Measurements from ENCODE around the gene ADCK1.

Gene ADCK1

DNA sequence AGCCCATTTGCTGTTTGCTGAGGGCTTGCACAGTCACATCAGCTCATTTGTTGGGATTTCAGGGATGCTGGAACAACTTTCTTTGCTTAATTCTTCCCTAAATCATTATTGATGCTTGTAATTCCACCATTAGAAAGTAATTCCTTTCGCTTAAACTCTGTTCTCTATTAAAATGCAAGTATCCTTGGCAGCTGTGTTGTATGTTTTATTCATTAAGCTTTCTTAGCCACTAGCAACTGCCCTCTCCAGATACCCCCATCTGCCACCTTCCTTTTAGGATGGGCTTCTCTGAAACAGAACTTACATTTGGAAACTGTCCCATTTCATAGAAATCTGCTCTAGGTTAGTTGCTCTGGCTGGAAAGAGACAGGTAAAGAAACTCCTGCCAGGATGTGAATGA lies 43.7 kb downstream of the ADCK1 start:
- no peak overlapping the region for H2BK120ac ChIP-seq (ENCODE audit: insufficient read depth, low read length, poor library complexity)
- no peak overlapping the region for H3K4me3 ChIP-seq (ENCODE audit: low read depth, low read length)
- no peak overlapping the region for H4K12ac ChIP-seq (ENCODE audit: low read depth, low read length)
- no peaks in the 10 kb centered on the region for H3K79me2 ChIP-seq (ENCODE audit: control insufficient read depth, insufficient read depth, low read length, poor library complexity)
- H2AFZ ChIP-seq (ENCODE audit: insufficient read depth, low read length, poor library complexity) = no peak overlapping the region
- H2BK5ac ChIP-seq (ENCODE audit: low read depth, low read length, poor library complexity) = no peak overlapping the region
- H3K23ac ChIP-seq (ENCODE audit: low read length) = no peak overlapping the region
- no peaks in the 10 kb centered on the region for H3K4me1 ChIP-seq (ENCODE audit: control insufficient read depth in 1 of 2, insufficient read depth in 2 of 2, low read length in 2 of 2)
- no peaks in the 10 kb centered on the region for H3K79me1 ChIP-seq (ENCODE audit: low read length)
- no peak overlapping the region for H3K4ac ChIP-seq (ENCODE audit: low read depth, low read length)
- H4K91ac ChIP-seq (ENCODE audit: low read depth, low read length) = no peak overlapping the region
- peaks cover 2% of the 10 kb centered on the region for H3K9me3 ChIP-seq (ENCODE audit: insufficient read depth, low read depth, low read length)
- H3K4me2 ChIP-seq (ENCODE audit: low read length) = no peak overlapping the region
- H4K8ac ChIP-seq (ENCODE audit: low read depth, low read length) = no peak overlapping the region
- WGBS (ENCODE audit: extremely low coverage, insufficient coverage, insufficient read length) = no CpG with 5 or more reads among the region's 1 CpG
- no peaks in the 10 kb centered on the region for H3K27me3 ChIP-seq (ENCODE audit: insufficient read depth, low read length)
- no peaks in the 10 kb centered on the region for H3K36me3 ChIP-seq (ENCODE audit: control insufficient read depth in 1 of 2, insufficient read depth in 2 of 2, low read length in 2 of 2)
- H3K14ac ChIP-seq (ENCODE audit: low read length) = no peak overlapping the region
- H3K27ac ChIP-seq (ENCODE audit: low read depth, low read length) = no peak overlapping the region
- H3K18ac ChIP-seq (ENCODE audit: low read length) = no peak overlapping the region
- H2AK5ac ChIP-seq (ENCODE audit: low read length) = no peak overlapping the region
- DNase-seq = no peak
- H2BK12ac ChIP-seq (ENCODE audit: low read length) = no peak overlapping the region
- H3K9ac ChIP-seq (ENCODE audit: low read length) = no peak overlapping the region

DNA sequence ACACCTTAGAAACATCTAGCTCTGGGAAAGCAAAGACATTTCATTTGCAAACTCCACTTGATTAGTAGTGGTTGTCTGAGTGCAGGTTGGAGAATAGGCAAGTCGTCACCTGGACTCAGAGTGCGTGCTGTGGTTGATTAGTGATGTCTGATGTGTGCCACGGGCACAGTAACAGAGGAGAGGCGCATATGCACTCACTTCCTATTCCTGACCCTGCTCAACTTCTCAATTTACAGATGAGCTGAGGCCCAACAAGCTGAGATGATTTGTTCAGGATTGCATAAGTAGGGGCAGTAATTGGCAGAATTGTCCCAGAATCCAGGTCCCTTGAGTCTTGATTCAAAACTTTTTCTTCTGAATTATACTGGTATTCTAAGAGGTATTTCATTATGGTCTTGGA lies 44.9 kb downstream of the ADCK1 start:
- Histone ChIP-seq H2BK120ac (ENCODE audit: insufficient read depth, low read length, poor library complexity) (no peak overlapping the region), H3K27ac (ENCODE audit: low read depth, low read length) (no peak overlapping the region), H3K9me3 (ENCODE audit: insufficient read depth, low read depth, low read length) (peaks cover 2% of the 10 kb centered on the region), H3K4me1 (ENCODE audit: control insufficient read depth in 1 of 2, insufficient read depth in 2 of 2, low read length in 2 of 2) (no peaks in the 10 kb centered on the region), H3K14ac (ENCODE audit: low read length) (no peak overlapping the region), H3K23ac (ENCODE audit: low read length) (no peak overlapping the region), H2AFZ (ENCODE audit: insufficient read depth, low read length, poor library complexity) (no peak overlapping the region), H3K4ac (ENCODE audit: low read depth, low read length) (no peak overlapping the region), H2BK5ac (ENCODE audit: low read depth, low read length, poor library complexity) (no peak overlapping the region), H4K91ac (ENCODE audit: low read depth, low read length) (no peak overlapping the region), H3K9ac (ENCODE audit: low read length) (no peak overlapping the region), H2BK12ac (ENCODE audit: low read length) (no peak overlapping the region), H3K27me3 (ENCODE audit: insufficient read depth, low read length) (no peaks in the 10 kb centered on the region), H3K79me2 (ENCODE audit: control insufficient read depth, insufficient read depth, low read length, poor library complexity) (no peaks in the 10 kb centered on the region), H2AK5ac (ENCODE audit: low read length) (no peak overlapping the region), H4K12ac (ENCODE audit: low read depth, low read length) (no peak overlapping the region), H3K36me3 (ENCODE audit: control insufficient read depth in 1 of 2, insufficient read depth in 2 of 2, low read length in 2 of 2) (no peaks in the 10 kb centered on the region), H3K79me1 (ENCODE audit: low read length) (no peaks in the 10 kb centered on the region), H3K18ac (ENCODE audit: low read length) (no peak overlapping the region), H3K4me3 (ENCODE audit: low read depth, low read length) (no peak overlapping the region), H3K4me2 (ENCODE audit: low read length) (no peak overlapping the region), H4K8ac (ENCODE audit: low read depth, low read length) (no peak overlapping the region)
- DNase-seq = no peak
- no CpG with 5 or more reads among the region's 4 CpGs for WGBS (ENCODE audit: extremely low coverage, insufficient coverage, insufficient read length)

DNA sequence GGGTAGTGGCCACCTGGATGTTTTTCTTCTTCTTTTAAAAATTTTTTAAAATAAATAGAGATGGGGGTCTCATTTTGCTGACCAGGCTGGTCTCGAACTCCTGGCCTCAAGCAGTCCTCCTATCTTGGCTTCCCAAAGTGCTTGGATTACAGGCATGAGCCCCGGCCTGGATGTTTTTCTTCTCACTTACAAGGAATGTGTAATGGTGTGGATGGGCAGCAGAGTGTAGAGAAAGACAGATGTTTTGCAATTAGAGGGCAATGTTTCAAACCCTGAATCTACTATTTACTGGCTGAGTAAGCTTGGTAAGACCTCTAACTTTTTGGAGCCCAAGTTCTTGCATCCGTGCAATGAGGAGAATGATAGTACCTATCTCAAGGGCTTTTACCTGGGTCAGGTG lies 48.1 kb downstream of the ADCK1 start:
- H3K18ac ChIP-seq (ENCODE audit: low read length) = no peak overlapping the region
- no peak overlapping the region for H3K27ac ChIP-seq (ENCODE audit: low read depth, low read length)
- H2BK120ac ChIP-seq (ENCODE audit: insufficient read depth, low read length, poor library complexity) = no peak overlapping the region
- no peak overlapping the region for H2BK12ac ChIP-seq (ENCODE audit: low read length)
- H3K27me3 ChIP-seq (ENCODE audit: insufficient read depth, low read length) = no peaks in the 10 kb centered on the region
- H3K79me1 ChIP-seq (ENCODE audit: low read length) = no peaks in the 10 kb centered on the region
- H3K23ac ChIP-seq (ENCODE audit: low read length) = no peak overlapping the region
- no peak overlapping the region for H2AK5ac ChIP-seq (ENCODE audit: low read length)
- no peaks in the 10 kb centered on the region for H3K36me3 ChIP-seq (ENCODE audit: control insufficient read depth in 1 of 2, insufficient read depth in 2 of 2, low read length in 2 of 2)
- H3K9me3 ChIP-seq (ENCODE audit: insufficient read depth, low read depth, low read length) = no peaks in the 10 kb centered on the region
- no peak overlapping the region for H4K8ac ChIP-seq (ENCODE audit: low read depth, low read length)
- no peak overlapping the region for H3K4me2 ChIP-seq (ENCODE audit: low read length)
- no peak overlapping the region for H2BK5ac ChIP-seq (ENCODE audit: low read depth, low read length, poor library complexity)
- WGBS (ENCODE audit: extremely low coverage, insufficient coverage, insufficient read length) = no CpG with 5 or more reads among the region's 3 CpGs
- no peak overlapping the region for H3K4me3 ChIP-seq (ENCODE audit: low read depth, low read length)
- no peak overlapping the region for H3K14ac ChIP-seq (ENCODE audit: low read length)
- no peak overlapping the region for H4K12ac ChIP-seq (ENCODE audit: low read depth, low read length)
- no peak overlapping the region for H4K91ac ChIP-seq (ENCODE audit: low read depth, low read length)
- no peak overlapping the region for H3K4ac ChIP-seq (ENCODE audit: low read depth, low read length)
- peak; percentile 12 to 39 for DNase-seq
- no peak overlapping the region for H3K9ac ChIP-seq (ENCODE audit: low read length)
- H3K79me2 ChIP-seq (ENCODE audit: control insufficient read depth, insufficient read depth, low read length, poor library complexity) = no peaks in the 10 kb centered on the region
- no peaks in the 10 kb centered on the region for H3K4me1 ChIP-seq (ENCODE audit: control insufficient read depth in 1 of 2, insufficient read depth in 2 of 2, low read length in 2 of 2)
- no peak overlapping the region for H2AFZ ChIP-seq (ENCODE audit: insufficient read depth, low read length, poor library complexity)

- Histone ChIP-seq H3K4ac (ENCODE audit: low read depth, low read length) (no peak overlapping the region), H3K4me1 (ENCODE audit: control insufficient read depth in 1 of 2, insufficient read depth in 2 of 2, low read length in 2 of 2) (no peaks in the 10 kb centered on the region), H2BK120ac (ENCODE audit: insufficient read depth, low read length, poor library complexity) (no peak overlapping the region), H4K12ac (ENCODE audit: low read depth, low read length) (no peak overlapping the region), H3K79me2 (ENCODE audit: control insufficient read depth, insufficient read depth, low read length, poor library complexity) (no peaks in the 10 kb centered on the region), H2BK12ac (ENCODE audit: low read length) (no peak overlapping the region), H3K14ac (ENCODE audit: low read length) (no peak overlapping the region), H3K79me1 (ENCODE audit: low read length) (no peaks in the 10 kb centered on the region), H3K18ac (ENCODE audit: low read length) (no peak overlapping the region), H2AFZ (ENCODE audit: insufficient read depth, low read length, poor library complexity) (no peak overlapping the region), H3K27me3 (ENCODE audit: insufficient read depth, low read length) (no peaks in the 10 kb centered on the region), H2BK5ac (ENCODE audit: low read depth, low read length, poor library complexity) (no peak overlapping the region), H4K91ac (ENCODE audit: low read depth, low read length) (no peak overlapping the region), H3K23ac (ENCODE audit: low read length) (no peak overlapping the region), H3K4me3 (ENCODE audit: low read depth, low read length) (no peak overlapping the region), H2AK5ac (ENCODE audit: low read length) (no peak overlapping the region), H3K27ac (ENCODE audit: low read depth, low read length) (no peak overlapping the region), H3K4me2 (ENCODE audit: low read length) (no peak overlapping the region), H3K9me3 (ENCODE audit: insufficient read depth, low read depth, low read length) (no peaks in the 10 kb centered on the region), H3K36me3 (ENCODE audit: control insufficient read depth in 1 of 2, insufficient read depth in 2 of 2, low read length in 2 of 2) (no peaks in the 10 kb centered on the region), H4K8ac (ENCODE audit: low read depth, low read length) (no peak overlapping the region), H3K9ac (ENCODE audit: low read length) (no peak overlapping the region)
- DNase-seq = peak; percentile 49 to 59
- no CpG with 5 or more reads among the region's 1 CpG for WGBS (ENCODE audit: extremely low coverage, insufficient coverage, insufficient read length)
Observed at GRCh38 chr14:77849711-77850110, 49.8 kb downstream of the ADCK1 start.

DNA sequence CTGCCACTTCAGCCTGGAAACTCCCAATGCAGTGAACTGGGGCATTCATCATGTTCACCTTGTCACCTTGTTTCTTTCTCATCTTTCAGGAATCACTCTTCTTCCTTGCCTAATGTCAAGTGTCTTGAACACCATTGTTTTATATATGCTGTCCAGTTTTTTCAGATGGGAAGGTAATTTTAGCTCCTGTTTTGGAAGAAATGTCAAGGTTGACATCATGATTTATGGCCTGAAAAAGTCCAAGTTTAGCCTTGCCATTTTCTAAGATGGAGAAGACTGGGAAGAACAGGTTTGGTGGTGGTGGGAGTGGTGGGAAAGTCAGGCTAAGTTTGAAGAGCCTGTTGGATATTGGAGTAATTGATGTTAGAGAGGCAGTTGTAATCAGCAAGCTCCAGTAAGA lies 54.0 kb downstream of the ADCK1 start:
- no peak overlapping the region for H2AK5ac ChIP-seq (ENCODE audit: low read length)
- no peaks in the 10 kb centered on the region for H3K79me1 ChIP-seq (ENCODE audit: low read length)
- no peak overlapping the region for H3K14ac ChIP-seq (ENCODE audit: low read length)
- H4K12ac ChIP-seq (ENCODE audit: low read depth, low read length) = no peak overlapping the region
- H3K4me3 ChIP-seq (ENCODE audit: low read depth, low read length) = no peak overlapping the region
- no peak overlapping the region for H2AFZ ChIP-seq (ENCODE audit: insufficient read depth, low read length, poor library complexity)
- H3K18ac ChIP-seq (ENCODE audit: low read length) = no peak overlapping the region
- H3K23ac ChIP-seq (ENCODE audit: low read length) = no peak overlapping the region
- no peaks in the 10 kb centered on the region for H3K79me2 ChIP-seq (ENCODE audit: control insufficient read depth, insufficient read depth, low read length, poor library complexity)
- H2BK120ac ChIP-seq (ENCODE audit: insufficient read depth, low read length, poor library complexity) = no peak overlapping the region
- no peak overlapping the region for H3K27ac ChIP-seq (ENCODE audit: low read depth, low read length)
- DNase-seq = no peak
- no peaks in the 10 kb centered on the region for H3K4me1 ChIP-seq (ENCODE audit: control insufficient read depth in 1 of 2, insufficient read depth in 2 of 2, low read length in 2 of 2)
- H4K8ac ChIP-seq (ENCODE audit: low read depth, low read length) = no peak overlapping the region
- H3K36me3 ChIP-seq (ENCODE audit: control insufficient read depth in 1 of 2, insufficient read depth in 2 of 2, low read length in 2 of 2) = no peaks in the 10 kb centered on the region
- H3K9ac ChIP-seq (ENCODE audit: low read length) = no peak overlapping the region
- H4K91ac ChIP-seq (ENCODE audit: low read depth, low read length) = no peak overlapping the region
- H3K4ac ChIP-seq (ENCODE audit: low read depth, low read length) = no peak overlapping the region
- H2BK5ac ChIP-seq (ENCODE audit: low read depth, low read length, poor library complexity) = no peak overlapping the region
- H2BK12ac ChIP-seq (ENCODE audit: low read length) = no peak overlapping the region
- H3K4me2 ChIP-seq (ENCODE audit: low read length) = no peak overlapping the region
- H3K9me3 ChIP-seq (ENCODE audit: insufficient read depth, low read depth, low read length) = no peaks in the 10 kb centered on the region
- H3K27me3 ChIP-seq (ENCODE audit: insufficient read depth, low read length) = no peaks in the 10 kb centered on the region
